GM21515 (cell line): ENCODE data around the gene CEACAM6.
"Not testable (repeated sequence)": the region's sequence is repeated elsewhere in the genome, so short reads cannot be mapped to it uniquely, and the experiment has no call there.

Source experiments
- ATAC-seq: cut with Tn5 transposase; IDR thresholded peaks from one replicate; pipeline ENCODE4 v1.9.1; 2021; ENCODE audit not compliant: unreplicated experiment

CEACAM6 gene

DNA sequence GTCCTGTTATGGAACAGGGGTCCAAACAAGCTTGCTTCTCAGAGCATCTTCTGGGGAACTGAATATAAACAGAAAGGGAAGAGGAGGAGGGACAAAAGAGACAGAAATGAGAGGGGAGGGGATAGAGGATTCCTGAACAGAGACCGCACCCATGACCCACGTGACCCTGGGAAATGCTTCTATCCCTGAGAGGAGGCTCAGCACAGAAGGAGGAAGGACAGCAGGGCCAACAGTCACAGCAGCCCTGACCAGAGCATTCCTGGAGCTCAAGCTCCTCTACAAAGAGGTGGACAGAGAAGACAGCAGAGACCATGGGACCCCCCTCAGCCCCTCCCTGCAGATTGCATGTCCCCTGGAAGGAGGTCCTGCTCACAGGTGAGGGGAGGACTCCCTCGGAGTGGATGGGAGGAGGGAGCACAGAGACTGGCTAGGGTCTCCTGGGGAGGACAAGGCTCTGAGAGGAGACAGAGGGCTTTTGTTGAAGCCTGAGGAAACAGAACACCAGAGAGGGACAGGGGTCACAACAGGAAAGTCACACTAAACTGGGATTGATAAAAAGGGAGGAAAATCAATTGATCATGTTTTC is at the start of gene CEACAM6:
CEACAM6 (plus strand) TSS at position 203 of the 586 bp plus-strand sequence; CDS start at position 312, 109 bp downstream.
- no peak for ATAC-seq

DNA sequence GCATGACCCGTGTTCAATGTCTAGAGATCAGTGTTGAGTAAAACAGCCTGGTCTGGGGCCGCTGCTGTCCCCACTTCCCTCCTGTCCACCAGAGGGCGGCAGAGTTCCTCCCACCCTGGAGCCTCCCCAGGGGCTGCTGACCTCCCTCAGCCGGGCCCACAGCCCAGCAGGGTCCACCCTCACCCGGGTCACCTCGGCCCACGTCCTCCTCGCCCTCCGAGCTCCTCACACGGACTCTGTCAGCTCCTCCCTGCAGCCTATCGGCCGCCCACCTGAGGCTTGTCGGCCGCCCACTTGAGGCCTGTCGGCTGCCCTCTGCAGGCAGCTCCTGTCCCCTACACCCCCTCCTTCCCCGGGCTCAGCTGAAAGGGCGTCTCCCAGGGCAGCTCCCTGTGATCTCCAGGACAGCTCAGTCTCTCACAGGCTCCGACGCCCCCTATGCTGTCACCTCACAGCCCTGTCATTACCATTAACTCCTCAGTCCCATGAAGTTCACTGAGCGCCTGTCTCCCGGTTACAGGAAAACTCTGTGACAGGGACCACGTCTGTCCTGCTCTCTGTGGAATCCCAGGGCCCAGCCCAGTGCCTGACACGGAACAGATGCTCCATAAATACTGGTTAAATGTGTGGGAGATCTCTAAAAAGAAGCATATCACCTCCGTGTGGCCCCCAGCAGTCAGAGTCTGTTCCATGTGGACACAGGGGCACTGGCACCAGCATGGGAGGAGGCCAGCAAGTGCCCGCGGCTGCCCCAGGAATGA is 48.4 kb upstream of the CEACAM6 start:
- ATAC-seq, result no peak

DNA sequence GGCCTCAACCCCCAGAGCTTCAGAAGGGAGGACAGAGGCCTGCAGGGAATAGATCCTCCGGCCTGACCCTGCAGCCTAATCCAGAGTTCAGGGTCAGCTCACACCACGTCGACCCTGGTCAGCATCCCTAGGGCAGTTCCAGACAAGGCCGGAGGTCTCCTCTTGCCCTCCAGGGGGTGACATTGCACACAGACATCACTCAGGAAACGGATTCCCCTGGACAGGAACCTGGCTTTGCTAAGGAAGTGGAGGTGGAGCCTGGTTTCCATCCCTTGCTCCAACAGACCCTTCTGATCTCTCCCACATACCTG is 47.9 kb upstream of the CEACAM6 start:
- no peak for ATAC-seq

DNA sequence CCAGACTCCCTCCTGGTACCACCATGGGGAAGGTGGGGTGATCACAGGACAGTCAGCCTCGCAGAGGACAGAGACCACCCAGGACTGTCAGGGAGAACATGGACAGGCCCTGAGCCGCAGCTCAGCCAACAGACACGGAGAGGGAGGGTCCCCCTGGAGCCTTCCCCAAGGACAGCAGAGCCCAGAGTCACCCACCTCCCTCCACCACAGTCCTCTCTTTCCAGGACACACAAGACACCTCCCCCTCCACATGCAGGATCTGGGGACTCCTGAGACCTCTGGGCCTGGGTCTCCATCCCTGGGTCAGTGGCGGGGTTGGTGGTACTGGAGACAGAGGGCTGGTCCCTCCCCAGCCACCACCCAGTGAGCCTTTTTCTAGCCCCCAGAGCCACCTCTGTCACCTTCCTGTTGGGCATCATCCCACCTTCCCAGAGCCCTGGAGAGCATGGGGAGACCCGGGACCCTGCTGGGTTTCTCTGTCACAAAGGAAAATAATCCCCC is 47.4 kb upstream of the CEACAM6 start:
- no peak for ATAC-seq

DNA sequence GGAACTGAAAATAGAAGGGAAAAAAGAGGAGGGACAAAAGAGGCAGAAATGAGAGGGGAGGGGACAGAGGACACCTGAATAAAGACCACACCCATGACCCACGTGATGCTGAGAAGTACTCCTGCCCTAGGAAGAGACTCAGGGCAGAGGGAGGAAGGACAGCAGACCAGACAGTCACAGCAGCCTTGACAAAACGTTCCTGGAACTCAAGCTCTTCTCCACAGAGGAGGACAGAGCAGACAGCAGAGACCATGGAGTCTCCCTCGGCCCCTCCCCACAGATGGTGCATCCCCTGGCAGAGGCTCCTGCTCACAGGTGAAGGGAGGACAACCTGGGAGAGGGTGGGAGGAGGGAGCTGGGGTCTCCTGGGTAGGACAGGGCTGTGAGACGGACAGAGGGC is 46.8 kb upstream of the CEACAM6 start, which contains the start of gene CEACAM5:
CEACAM5 (plus strand) TSS at position 146 of the 400 bp plus-strand sequence; CDS start at position 252, 106 bp downstream.
- no peak for ATAC-seq

DNA sequence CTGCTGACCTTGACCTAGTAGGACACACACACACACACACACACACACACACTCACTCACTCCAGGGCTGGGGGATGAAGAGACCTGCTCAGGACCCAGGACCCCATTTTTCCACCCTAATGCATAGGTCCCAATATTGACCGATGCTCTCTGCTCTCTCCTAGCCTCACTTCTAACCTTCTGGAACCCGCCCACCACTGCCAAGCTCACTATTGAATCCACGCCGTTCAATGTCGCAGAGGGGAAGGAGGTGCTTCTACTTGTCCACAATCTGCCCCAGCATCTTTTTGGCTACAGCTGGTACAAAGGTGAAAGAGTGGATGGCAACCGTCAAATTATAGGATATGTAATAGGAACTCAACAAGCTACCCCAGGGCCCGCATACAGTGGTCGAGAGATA is 45.8 kb upstream of the CEACAM6 start:
- not testable (repeated sequence) for ATAC-seq

DNA sequence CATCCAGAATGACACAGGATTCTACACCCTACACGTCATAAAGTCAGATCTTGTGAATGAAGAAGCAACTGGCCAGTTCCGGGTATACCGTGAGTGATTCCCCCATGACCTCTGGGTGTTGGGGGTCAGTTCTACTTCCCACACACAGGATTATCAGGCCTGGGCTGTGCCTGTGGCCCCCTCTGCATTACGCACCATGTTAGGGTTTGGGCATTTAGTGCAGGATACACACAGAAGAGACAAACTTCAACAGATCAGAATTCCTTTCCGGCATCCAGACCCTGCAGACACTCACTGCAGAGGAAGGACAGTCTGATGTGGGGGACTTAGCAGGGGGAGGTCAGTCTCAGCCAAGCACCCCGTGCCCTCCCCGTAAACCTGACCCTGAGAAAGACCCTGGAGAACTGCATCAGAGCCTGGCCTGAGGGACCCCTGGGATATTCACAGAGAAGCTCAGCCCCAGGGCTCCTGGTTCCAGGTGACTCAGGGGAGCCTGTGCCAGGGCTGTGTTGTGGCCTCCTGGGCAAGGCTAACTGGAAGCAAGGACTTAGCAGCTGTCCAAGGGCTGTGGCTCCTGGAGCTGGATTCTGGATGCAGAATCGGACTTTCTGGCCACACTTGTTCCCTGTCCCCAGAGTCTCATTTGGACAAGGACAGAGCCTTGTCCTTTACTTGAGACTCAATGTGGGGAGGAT is 45.2 kb upstream of the CEACAM6 start:
- no peak for ATAC-seq

DNA sequence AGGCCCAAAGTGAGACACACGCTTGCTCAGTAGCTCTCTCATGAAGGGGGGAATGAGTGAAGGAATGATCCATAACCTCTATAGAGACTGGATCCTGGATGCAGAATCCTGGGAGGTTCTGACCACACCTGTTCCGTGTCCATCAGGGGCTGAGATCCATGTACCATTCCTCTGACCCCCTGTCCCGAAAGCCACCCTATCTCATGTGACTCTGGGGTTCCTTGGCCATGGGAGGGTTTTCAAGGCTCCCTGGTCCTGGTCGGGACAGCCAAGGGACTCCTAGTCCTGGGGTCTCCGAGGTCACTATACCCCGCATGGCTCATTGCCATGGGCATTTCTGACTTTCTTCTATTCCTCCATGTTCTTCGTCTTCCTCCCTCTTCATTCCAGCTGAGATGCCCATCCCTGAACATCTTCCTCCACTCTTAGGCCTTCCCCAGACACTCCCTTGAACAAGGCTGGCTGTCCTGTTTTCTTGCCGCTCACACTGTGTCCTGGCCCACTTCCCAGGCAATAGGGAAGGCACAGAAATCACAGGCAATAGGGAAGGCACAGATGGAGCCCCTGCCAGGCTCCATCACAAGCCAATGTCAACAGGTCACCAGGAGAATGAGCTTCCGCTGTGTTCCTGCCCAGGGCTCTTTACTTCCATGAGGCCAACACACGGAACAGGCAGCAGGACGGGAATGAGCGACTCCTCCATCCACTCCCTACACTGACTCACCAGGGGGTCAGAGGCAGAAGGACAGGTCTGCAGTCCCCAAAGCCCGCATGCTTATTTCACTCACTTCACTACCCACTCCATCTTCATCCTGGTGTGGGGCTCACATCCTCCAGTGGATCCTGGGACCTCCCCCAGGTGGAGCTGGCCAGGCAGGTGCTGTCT is 43.7 kb upstream of the CEACAM6 start:
- ATAC-seq, result no peak

DNA sequence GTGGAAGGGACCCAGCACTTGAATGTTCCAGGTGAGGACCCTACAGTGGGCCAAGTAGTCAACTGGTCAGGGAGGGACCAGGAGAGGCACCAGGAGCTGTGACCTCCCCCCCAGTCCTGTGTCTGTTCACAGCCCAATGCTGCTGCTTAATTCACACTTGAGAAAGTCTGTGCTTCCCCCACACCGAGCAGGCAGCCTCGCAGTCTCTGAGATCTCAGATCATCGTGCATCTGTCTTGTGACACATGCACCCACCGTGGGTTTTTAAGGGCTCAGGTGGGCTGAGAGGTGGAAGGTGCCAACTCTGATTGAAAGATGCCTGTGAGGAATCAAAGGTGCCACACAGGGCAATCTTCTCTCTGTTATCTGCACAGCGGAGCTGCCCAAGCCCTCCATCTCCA is 40.7 kb upstream of the CEACAM6 start:
- ATAC-seq, result no peak

DNA sequence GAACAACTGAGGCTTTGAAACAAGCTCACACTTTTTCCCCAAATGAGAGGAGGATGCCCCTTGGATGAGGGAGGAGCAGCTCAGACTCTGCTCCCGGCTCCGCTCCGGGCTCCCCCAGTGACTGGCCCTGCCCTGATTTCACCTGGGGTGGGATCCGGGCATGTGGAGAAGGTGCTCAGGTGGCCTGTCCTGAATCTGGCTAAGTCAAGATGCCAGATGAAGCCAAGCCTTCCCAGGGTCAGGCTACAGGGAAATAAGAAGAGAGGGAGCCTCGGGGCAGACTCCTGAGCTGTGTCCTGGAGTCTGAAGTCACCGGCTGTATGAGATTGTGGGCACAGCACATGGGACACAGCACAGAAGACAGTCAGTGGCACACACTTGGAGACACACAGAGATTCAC is 36.6 kb upstream of the CEACAM6 start:
- no peak for ATAC-seq

DNA sequence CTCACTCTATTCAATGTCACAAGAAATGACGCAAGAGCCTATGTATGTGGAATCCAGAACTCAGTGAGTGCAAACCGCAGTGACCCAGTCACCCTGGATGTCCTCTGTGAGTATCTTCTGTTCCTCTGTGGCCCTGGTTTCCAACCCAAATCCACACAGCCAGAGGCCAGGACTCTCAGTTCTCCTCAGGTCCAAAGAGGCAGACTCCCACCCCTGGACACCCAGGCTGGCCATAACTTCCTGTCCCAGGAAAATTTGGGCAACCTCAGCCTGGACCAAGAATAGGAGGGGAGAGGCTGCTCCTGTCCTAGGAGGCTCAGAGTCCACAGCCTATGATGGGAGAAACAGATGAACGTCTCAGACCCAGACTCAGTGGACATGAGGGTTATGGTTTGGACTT is 35.2 kb upstream of the CEACAM6 start:
- ATAC-seq, result no peak

DNA sequence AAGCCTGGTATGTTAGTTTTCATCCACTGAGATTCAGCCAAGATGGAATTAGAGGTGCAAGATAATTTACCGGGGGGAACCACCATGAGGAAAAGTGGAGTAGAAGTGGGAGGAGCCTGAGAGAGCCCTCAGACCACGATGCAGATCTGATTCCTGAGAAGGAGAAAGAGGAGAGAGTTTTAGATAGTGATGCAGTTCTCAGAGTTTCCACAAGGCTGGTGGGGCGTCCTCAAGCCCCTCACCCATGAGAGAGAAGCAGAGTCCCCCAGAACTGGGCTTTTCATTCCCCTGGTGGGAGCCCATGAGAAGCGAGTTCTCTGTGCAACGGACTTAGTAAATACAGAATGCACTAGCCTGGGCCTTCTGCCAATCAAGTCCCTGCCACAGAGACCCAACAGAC is 28.8 kb upstream of the CEACAM6 start:
- ATAC-seq, result no peak

DNA sequence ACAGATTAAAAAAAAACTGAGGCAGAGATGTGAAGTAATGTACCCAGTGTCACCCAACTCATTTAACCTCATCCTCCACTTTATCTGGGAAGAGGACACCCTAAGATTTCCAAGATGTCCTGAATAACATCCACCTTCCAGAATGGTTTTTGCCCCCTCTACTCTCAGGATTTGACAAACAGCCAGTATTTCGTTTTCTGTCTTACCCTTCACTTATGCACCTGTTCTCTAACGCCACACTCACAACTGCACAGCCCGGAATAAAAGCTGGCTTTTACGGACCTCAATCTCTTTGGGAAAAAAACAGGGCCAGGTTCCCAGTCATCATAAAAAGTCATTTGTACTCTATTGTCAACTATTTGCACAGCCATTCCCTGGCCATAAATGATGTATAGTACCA is 21.2 kb upstream of the CEACAM6 start:
- no peak for ATAC-seq

DNA sequence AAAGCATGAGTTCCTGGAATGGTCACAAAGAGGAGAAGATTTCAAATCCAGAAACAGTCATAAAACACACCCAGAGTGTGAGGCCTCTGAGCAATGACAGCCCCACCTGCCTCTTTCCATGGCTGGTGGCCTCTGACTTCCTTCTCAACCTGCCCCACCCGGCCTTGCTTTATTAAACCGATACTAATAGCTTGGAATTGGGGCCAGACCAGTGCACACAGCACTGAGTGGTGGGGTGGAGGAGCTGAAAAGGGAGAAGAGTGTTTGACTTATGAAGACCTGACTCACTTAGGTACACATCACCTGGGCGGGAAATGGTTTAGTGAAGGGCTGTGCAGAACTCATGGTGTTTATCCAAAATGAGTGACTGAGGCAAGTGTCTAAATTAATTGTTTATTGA is 20.7 kb upstream of the CEACAM6 start:
- no peak for ATAC-seq

DNA sequence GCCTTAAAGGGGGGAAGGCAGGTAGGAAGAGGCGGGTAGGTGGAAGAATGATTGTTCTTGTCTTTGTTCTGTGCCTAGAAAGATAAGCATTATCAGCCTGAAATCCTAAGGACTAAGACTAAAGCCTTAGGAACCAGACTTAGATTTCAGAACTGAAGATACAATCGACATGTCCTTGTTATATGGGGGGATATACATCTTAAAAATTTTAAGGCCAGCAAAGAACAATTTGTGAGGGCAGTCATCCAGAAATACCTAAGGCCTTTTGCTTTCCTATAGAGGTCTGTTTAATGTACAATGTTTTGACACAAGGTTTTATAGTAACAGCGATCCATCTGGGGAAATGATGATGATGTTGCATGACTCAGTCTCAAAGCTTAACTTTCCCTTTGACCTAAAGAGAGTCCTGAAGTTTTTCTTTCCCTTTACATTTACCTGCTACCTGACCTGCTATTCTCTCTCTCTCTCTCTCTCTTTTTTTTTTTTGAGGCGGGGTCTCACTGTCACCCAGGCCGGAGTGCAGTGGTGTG is 20.2 kb upstream of the CEACAM6 start:
- no peak for ATAC-seq

DNA sequence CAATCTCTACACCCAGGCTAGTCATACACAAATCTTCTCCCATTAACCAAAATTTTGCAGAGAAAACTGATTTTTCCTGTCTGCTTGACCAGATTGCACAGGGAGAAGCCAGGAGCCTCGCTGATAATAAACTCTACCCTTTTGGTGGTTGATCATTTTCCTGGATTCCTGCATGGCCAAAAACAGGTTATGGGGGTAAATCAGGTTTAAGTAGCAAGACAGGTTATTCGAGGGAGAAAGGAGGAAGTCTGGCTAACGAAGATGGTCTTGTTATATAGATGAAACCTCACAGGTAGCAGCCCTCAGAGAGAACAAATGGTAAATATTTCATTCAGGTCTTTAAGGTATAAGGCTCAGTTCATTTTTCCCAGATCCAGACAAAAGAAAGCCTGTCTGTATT is 16.0 kb upstream of the CEACAM6 start:
- ATAC-seq, result no peak

DNA sequence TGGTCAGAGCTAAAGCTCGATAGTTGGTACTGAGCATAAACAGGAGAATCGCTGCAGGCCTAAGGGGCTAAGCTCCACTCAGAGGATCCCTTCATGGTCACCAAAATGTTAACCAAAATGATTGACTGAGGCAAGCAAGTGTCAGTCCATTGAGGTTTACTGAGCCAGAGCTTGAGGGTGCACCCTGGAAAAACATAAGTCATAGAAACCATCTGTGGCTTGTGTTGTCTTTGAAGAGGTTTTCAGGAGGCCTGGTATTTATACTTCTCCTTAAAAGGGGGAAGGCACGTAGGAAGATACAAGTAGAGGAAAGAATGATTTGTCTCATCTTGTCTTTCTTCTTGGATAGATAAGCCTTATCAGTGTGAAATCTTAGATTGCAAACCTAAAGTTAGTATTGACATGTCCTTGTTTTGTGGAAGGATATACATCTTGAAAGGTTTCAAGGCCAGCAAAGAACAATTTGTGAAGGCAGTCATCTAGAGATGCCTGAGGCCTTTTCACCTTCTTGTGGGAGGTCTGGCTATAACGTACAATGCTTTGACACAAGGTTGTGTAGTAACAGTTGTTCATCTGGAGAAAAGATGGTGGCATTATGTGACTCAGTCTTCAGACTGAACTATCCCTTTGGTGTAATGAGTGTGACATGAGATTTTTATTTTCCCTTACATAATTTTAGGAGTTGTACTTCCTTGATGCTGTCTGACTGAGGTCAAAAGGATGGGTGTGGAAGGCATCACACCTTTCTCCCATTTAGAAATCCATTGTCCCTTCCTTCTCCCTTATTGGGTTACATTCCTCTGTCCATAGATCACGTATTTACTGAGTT is 14.7 kb upstream of the CEACAM6 start:
- ATAC-seq, result no peak

DNA sequence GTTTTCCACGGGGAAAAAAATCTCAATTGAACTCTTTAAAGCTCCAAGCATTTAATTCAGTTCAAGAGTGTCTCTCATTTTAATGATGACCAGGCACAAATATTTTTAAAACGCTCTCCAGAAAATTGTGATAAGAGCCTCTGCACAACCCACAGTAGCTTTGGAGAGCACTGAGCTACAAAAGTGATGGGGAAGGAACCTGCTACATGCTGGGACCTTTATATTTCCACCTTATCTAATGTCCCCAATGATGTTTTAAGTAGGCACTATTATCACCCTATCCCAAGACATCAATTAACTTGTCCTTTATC is 14.1 kb upstream of the CEACAM6 start:
- ATAC-seq, result no peak

DNA sequence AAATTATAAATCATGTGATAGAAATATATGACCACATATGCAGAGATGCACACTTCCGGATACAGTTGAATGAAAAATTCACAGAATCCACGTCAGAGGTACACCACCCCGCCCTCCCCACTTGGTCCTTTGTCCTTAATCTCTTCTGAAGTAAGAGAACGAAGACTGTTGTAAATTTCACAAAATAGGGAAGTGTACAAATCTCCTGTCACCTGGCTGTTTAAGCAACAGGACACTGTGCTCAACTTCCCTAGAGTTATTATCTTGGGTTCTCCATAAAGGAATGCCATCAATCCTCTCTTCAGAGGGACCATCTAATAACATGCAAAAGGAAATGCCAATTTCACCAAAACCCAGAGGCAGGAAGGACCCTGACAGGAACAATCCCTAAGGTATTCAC is 10.5 kb upstream of the CEACAM6 start:
- ATAC-seq, result no peak

DNA sequence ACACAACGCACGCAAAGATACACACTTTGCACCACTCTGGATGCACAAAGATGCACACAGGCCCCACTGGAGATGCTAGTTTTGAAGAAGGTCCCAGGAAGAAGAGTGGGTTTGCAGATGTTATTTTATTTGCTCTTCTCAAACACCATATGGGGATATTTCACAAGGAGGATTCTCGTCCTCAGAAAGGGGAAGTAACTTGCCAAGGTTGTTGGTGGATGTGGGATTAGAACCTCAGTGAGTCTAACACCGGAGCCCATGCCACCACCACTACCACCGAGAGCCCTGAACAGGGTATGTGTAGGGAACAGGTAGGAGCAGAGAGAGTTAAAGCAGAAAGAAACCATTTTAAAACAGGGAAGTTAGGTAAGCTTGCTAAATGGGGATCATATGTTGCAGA is 9.6 kb upstream of the CEACAM6 start:
- no peak for ATAC-seq
